LNCAP (cell line): ENCODE data around the gene CATSPERE.

ENCODE experiments used
- TF ChIP-seq, protein P1 (sequence below): fragments of 450-650 bp; IDR thresholded peaks from 2 replicates; pipeline ENCODE4 v1.5.1; 2017; ENCODE audit warnings: mild to moderate bottlenecking

CATSPERE gene

DNA sequence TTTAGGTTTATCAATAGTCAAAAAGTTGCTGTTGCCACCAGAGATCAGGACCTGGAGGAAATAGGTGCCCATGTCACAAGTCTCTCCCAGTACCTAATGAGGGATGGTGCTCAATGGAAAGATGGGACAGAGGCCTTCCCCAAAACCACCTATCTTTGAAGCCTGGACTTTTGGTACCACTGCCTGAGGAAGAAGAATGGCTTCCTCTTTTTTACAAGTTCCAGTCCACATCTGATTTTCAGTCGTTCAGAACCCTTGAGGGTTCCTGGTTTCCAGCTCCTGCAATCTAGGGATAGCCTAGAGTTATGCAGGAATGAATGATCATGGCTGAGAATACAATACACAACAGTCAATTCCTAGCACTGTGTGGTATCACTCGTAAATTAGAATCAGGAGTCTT, 5.7 kb downstream of the CATSPERE start:
- TF ChIP-seq, protein P1, sequence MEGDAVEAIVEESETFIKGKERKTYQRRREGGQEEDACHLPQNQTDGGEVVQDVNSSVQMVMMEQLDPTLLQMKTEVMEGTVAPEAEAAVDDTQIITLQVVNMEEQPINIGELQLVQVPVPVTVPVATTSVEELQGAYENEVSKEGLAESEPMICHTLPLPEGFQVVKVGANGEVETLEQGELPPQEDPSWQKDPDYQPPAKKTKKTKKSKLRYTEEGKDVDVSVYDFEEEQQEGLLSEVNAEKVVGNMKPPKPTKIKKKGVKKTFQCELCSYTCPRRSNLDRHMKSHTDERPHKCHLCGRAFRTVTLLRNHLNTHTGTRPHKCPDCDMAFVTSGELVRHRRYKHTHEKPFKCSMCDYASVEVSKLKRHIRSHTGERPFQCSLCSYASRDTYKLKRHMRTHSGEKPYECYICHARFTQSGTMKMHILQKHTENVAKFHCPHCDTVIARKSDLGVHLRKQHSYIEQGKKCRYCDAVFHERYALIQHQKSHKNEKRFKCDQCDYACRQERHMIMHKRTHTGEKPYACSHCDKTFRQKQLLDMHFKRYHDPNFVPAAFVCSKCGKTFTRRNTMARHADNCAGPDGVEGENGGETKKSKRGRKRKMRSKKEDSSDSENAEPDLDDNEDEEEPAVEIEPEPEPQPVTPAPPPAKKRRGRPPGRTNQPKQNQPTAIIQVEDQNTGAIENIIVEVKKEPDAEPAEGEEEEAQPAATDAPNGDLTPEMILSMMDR: no peak

DNA sequence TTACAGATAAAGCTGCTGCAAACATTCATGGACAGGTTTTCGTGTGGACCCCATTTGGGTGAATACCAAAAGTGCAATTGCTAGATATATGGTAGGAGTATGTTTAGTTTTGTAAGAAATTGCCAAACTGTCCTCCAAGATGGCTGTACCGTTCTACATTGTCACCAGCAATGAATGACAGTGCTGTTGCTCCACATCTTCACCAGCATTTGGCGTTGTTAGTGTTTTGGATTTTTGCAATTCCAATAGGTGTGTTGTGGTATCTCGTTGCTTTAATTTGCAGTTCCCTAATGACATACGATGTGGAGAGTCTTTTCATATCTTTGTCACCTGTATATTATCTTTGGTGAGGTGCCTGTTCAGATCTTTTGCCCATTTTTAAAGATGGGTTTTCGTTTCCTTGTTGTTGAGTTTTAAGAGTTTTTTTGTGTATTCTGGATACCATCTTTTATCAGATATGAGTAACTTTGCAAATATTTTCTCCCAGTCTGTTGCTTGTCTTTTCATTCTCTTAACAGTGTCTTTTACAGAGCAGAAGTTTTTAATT, 12.1 kb downstream of the CATSPERE start:
- TF ChIP-seq, protein P1: no peak

DNA sequence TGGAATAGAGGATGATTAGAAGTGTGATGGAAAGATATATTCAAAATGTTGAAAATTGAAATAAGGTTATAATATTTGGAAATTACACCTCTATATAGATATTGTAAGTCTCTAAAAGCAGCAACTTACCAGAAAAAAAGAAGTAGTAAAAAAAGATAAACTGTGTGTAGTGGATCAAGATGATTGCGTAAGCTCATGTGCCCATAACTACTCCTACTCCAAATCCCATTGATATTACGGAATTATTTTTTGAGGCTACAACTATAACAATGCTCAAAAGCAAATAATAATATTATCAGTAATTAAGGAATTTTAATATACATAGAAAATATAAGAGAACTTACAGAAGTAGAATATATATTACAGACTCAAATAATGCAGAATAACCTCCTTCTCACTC, 33.6 kb downstream of the CATSPERE start:
- TF ChIP-seq, protein P1: no peak

DNA sequence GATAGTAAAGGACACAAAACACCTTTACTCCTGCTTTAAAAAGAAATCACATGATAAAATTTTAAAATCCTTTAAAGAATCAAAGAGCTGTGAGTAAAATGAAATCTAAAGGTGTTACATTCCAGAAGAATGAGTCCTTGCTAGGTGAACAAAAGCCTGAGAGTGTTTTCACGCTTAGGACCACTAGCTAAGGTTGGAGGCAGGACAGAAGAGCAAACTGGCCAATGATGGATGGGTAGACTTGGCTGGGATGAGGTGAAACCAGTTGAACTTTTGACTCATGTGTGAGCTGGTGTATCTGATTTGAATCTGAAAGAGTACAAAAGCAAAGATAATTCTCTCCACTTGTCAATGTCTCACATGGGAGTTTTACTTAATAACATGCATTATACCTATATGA, 35.1 kb downstream of the CATSPERE start:
- TF ChIP-seq, protein P1: no peak

GRCh38 chr1:244497805-244498204, 36.7 kb downstream of the CATSPERE start:
- TF ChIP-seq, protein P1: no peak

DNA sequence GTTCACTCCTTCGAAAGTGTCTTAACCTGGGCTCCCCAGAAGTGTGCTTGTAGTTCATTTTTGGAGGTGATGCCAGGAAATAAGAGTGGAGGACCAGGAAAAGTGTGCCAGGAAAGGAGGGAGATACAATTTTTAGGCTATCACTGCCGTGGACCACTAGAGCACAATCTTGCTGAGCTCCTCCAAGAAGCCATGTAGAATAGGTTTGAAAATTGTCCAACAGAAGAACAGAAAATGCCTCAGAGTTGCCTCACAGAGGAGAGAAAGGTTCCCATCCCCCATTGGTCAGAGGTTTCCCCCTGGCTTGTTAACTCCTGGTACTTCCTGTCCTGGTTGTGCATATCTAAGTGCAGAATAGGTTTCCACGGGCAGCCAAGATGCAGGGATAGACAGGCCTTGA, 41.6 kb downstream of the CATSPERE start:
- TF ChIP-seq, protein P1: no peak

DNA sequence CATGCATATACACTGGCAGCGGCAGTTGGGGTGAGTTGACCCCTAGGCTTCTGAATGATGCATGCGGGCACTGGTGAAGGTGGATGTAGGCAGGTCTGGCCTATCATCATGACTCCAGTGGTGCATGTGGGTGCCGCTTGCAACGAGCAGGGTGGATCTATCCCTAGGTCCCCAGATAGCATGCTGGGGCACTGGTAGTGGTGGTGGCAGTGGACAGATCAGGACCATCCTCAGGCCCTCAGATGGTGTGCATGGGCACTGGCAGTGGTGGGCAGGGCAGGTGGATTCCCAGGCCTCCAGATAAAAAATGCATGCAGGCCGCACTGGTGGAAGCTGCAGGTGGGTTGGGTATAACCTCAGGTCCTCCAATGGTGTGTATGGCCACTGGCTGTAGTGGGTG, 52.4 kb downstream of the CATSPERE start:
- TF ChIP-seq, protein P1: no peak

DNA sequence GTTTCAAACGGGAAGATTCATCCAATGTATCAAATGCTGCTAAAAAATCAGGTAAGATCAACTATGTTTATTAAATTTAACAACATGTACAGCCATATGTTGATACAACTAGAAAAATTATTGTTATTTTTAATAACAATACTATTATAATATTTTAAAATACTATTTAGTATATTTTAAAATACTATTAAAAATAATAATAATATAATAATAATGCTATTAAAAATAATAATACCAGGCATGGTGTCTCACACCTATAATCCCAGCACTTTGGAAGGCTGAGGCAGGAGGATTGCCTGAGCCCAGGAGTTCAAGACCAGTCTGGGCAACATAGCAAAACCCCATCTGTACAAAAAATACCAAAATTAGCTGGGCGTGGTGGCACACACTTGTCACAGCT, 54.6 kb downstream of the CATSPERE start:
- TF ChIP-seq, protein P1: no peak
